HL-60 (cell line): Measurements from ENCODE around the gene DAB2.

ENCODE experiments used
- DNase-seq, 2 experiments: peaks; one replicate each; pipeline ENCODE4 v3.0.0-alpha.2; 2010 to 2020; ENCODE audit warnings: low read depth in 1 of 2, low spot score in 1 of 2
- H3K27ac ChIP-seq: fragments of 250-450 bp; sonication (Bioruptor Pico); replicated peaks from 2 replicates; pipeline ENCODE4 v1.5.1; 2020; ENCODE audit warnings: mild to moderate bottlenecking, moderate library complexity
- H3K27me3 ChIP-seq: fragments of 250-450 bp; sonication (Bioruptor Pico); 2 replicates; pipeline ENCODE4 v1.5.1; 2021; ENCODE audit warnings: mild to moderate bottlenecking, moderate library complexity; ENCODE audit not compliant: insufficient read depth, poor library complexity, severe bottlenecking
- H3K4me3 ChIP-seq: replicated peaks from 2 replicates; pipeline ENCODE4 v1.5.1; 2011; ENCODE audit warnings: mild to moderate bottlenecking, control low read depth, low read length; ENCODE audit not compliant: insufficient read depth
- CTCF ChIP-seq: IDR thresholded peaks from one replicate; pipeline ENCODE4 v1.5.1; 2011; ENCODE audit warnings: low read length, control low read depth, inconsistent platforms; ENCODE audit not compliant: insufficient read depth
- GABPA ChIP-seq: IDR thresholded peaks from 2 replicates; pipeline ENCODE4 v1.6.1; 2012; ENCODE audit warnings: low read depth
- POLR2AphosphoS5 ChIP-seq: IDR thresholded peaks from 2 replicates; pipeline ENCODE4 v1.6.1; 2012; ENCODE audit warnings: low read depth
- REST ChIP-seq: IDR thresholded peaks from 2 replicates; pipeline ENCODE4 v1.6.1; 2012; ENCODE audit warnings: low read depth; ENCODE audit not compliant: insufficient replicate concordance
- SPI1 ChIP-seq: IDR thresholded peaks from 2 replicates; pipeline ENCODE4 v1.6.1; 2012; ENCODE audit warnings: low read depth, mild to moderate bottlenecking, borderline replicate concordance

The DAB2 gene

GRCh38 chr5:39417979-39418378, 6.8 kb downstream of the DAB2 start:
- TF ChIP-seq POLR2AphosphoS5: no peak
- TF ChIP-seq CTCF: no peak
- TF ChIP-seq SPI1: no peak
- no peak for TF ChIP-seq REST
- TF ChIP-seq GABPA: no peak
- no peak for DNase-seq

GRCh38 chr5:39415201-39415600, 9.6 kb downstream of the DAB2 start:
- Histone ChIP-seq H3K27me3 (peaks cover 6% of the 10 kb centered on the region), H3K4me3 (no peak overlapping the region), H3K27ac (no peak overlapping the region)
- no peak for DNase-seq
- no peak for TF ChIP-seq REST
- TF ChIP-seq CTCF: no peak
- no peak for TF ChIP-seq POLR2AphosphoS5
- TF ChIP-seq GABPA: no peak

More at GRCh38 chr5:39417979-39418378, 6.8 kb downstream of the DAB2 start:
- H3K27me3 ChIP-seq: peaks cover 6% of the 10 kb centered on the region
- no peak overlapping the region for H3K27ac ChIP-seq
- no peak overlapping the region for H3K4me3 ChIP-seq

- DNase-seq: no peak
- H3K27me3 ChIP-seq: peaks cover 6% of the 10 kb centered on the region
- TF ChIP-seq REST (no peak), CTCF (no peak), POLR2AphosphoS5 (no peak), SPI1 (no peak), GABPA (no peak)
- no peak overlapping the region for H3K27ac ChIP-seq
- H3K4me3 ChIP-seq: no peak overlapping the region
Observed at GRCh38 chr5:39414426-39414825, 10.4 kb downstream of the DAB2 start.
